22Rv1 (cell line): ENCODE results near the gene GSK3A.

Experiments
- CTCF ChIP-seq: fragments of 450-650 bp; IDR thresholded peaks from 2 replicates; pipeline ENCODE4 v1.5.1; 2017; ENCODE audit warnings: mild to moderate bottlenecking
- ZFX ChIP-seq: fragments of 450-650 bp; IDR thresholded peaks from 2 replicates; pipeline ENCODE4 v1.6.1; 2017; ENCODE audit warnings: antibody characterized with exemption, borderline replicate concordance

GRCh38 chr19:42276284-42276683 lies 33.9 kb upstream of the GSK3A start:
- TF ChIP-seq CTCF, result no peak
- no peak for TF ChIP-seq ZFX
